ENCODE measurements around the gene SFXN3. TPM values are rescaled to one million over a fixed set of nuclear protein-coding genes. Genes with fewer than 3 reads are reported as not detected.

Gene SFXN3
- total RNA-seq, 1 experiment from 2014 or later = 2.8 TPM

DNA sequence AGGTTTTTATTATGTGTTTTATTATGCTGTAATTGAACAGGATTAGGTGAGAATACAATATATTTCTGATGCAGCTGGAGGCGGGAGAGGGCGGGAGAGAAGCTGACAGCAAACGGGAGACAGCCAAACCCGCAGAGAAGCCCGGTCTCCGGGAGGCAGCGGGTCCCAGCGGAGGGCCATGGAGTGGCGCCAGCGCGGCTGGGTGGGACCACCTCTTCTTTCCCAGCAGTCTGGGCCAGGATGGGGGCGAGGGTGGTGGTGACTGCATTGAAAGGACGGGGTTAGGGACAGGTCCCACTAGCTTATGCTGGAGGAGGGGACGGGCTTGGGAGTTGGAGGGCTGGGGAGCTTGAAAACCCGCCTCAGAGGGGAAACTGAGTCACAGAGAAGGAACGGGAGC lies 16.2 kb downstream of the SFXN3 start:
- H3K9me3 ChIP-seq (ENCODE audit: control insufficient read depth, low read depth, low read length) = no peaks in the 10 kb centered on the region
- H3K27me3 Mint-ChIP-seq (ENCODE audit: low read depth) = peaks cover 82% of the 10 kb centered on the region
- peaks cover 20% of the 10 kb centered on the region for H3K23me2 ChIP-seq (ENCODE audit: insufficient read length, low read depth, low read length, poor library complexity, severe bottlenecking)
- H2AFZ ChIP-seq (ENCODE audit: low read length) = no peak overlapping the region
- H3K56ac ChIP-seq (ENCODE audit: insufficient read length, low read depth, low read length) = no peak overlapping the region
- no peak overlapping the region for H3K23ac ChIP-seq (ENCODE audit: insufficient read length, low read depth, low read length)
- H2BK120ac ChIP-seq (ENCODE audit: low read depth, low read length, poor library complexity, severe bottlenecking) = no peak overlapping the region
- no peak overlapping the region for H3K4ac ChIP-seq (ENCODE audit: low read depth, low read length)
- no peak for DNase-seq
- H3K27me3 ChIP-seq (ENCODE audit: insufficient read depth, low read length) = peaks cover 55% of the 10 kb centered on the region
- no peaks in the 10 kb centered on the region for H3K79me2 ChIP-seq (ENCODE audit: insufficient read depth, low read length)
- TF ChIP-seq, protein P1, sequence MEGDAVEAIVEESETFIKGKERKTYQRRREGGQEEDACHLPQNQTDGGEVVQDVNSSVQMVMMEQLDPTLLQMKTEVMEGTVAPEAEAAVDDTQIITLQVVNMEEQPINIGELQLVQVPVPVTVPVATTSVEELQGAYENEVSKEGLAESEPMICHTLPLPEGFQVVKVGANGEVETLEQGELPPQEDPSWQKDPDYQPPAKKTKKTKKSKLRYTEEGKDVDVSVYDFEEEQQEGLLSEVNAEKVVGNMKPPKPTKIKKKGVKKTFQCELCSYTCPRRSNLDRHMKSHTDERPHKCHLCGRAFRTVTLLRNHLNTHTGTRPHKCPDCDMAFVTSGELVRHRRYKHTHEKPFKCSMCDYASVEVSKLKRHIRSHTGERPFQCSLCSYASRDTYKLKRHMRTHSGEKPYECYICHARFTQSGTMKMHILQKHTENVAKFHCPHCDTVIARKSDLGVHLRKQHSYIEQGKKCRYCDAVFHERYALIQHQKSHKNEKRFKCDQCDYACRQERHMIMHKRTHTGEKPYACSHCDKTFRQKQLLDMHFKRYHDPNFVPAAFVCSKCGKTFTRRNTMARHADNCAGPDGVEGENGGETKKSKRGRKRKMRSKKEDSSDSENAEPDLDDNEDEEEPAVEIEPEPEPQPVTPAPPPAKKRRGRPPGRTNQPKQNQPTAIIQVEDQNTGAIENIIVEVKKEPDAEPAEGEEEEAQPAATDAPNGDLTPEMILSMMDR (conservative IDR thresholded peaks at IDR 0.05) = no peak
- no peak overlapping the region for H4K5ac ChIP-seq (ENCODE audit: insufficient read length, low read depth, low read length)
- H3K4me1 Mint-ChIP-seq = peaks cover 46 to 52% of the 10 kb centered on the region in 2 experiments
- H2AK5ac ChIP-seq (ENCODE audit: insufficient read length, low read length) = no peak overlapping the region
- no peak overlapping the region for H3K9ac ChIP-seq (ENCODE audit: extremely low read depth, insufficient read length, low read length)
- H2BK12ac ChIP-seq (ENCODE audit: insufficient read length, low read depth, low read length) = no peak overlapping the region
- H3T11ph ChIP-seq (ENCODE audit: low read length) = no peak overlapping the region
- H3K4me1 ChIP-seq (ENCODE audit: insufficient read depth, low read length) = peaks cover 7% of the 10 kb centered on the region; the same call in 1 of the 2 replicates
- no CpG with 5 or more reads among the region's 16 CpGs for WGBS (ENCODE audit: extremely low coverage, insufficient read length, low lambda C conversion rate)
- no peak overlapping the region for H2BK5ac ChIP-seq (ENCODE audit: insufficient read length, low read length)
- peaks cover 0 to 3% (median 0%) of the 10 kb centered on the region in 3 experiments; a peak in 2 of 7 replicates for H3K36me3 Mint-ChIP-seq (ENCODE audit: insufficient read depth in 1 of 3, low read depth in 3 of 3)
- peaks cover 5% of the 10 kb centered on the region for H4K20me1 ChIP-seq (ENCODE audit: control insufficient read depth, insufficient read depth, insufficient read length)
- H2BK20ac ChIP-seq (ENCODE audit: low read depth, low read length, poor library complexity, severe bottlenecking) = no peak overlapping the region
- peak overlapping the region in 1 of 2 experiments; percentile 65; a peak in 4 of 5 replicates for H3K4me3 Mint-ChIP-seq
- no peak overlapping the region for H4K91ac ChIP-seq (ENCODE audit: insufficient read length, low read depth, low read length)
- H3K27ac ChIP-seq (ENCODE audit: insufficient read length, low read depth, low read length) = no peak overlapping the region
- H3K4me2 ChIP-seq (ENCODE audit: insufficient read depth, insufficient read length, low read length) = peak overlapping the region; percentile 63
- no peak overlapping the region for H3K18ac ChIP-seq (ENCODE audit: insufficient read length, low read depth, low read length)
- no peak overlapping the region for H3K14ac ChIP-seq (ENCODE audit: insufficient read depth, low read length)
- H3K79me1 ChIP-seq (ENCODE audit: insufficient read depth, low read depth, low read length, poor library complexity, severe bottlenecking) = no peaks in the 10 kb centered on the region
- no peak overlapping the region for H2BK15ac ChIP-seq (ENCODE audit: low read depth, low read length)
- peak overlapping the region in 1 of 3 experiments; percentile 72; a peak in 1 of 7 replicates for H3K27ac Mint-ChIP-seq
- H3K9me3 Mint-ChIP-seq = peaks cover 0 to 3% of the 10 kb centered on the region in 2 experiments; a peak in 1 of 5 replicates
- no peak overlapping the region for H4K8ac ChIP-seq (replicated peaks; ENCODE audit: insufficient read length, low read depth, low read length)

All from H9 (cell line).